Measurements from ENCODE around the gene KDM3B. TPM values are rescaled to one million over a fixed set of nuclear protein-coding genes. Genes with fewer than 3 reads are reported as not detected.

Gene KDM3B
- total RNA-seq, 1 donor from 2014 or later, result 59.3 TPM

DNA sequence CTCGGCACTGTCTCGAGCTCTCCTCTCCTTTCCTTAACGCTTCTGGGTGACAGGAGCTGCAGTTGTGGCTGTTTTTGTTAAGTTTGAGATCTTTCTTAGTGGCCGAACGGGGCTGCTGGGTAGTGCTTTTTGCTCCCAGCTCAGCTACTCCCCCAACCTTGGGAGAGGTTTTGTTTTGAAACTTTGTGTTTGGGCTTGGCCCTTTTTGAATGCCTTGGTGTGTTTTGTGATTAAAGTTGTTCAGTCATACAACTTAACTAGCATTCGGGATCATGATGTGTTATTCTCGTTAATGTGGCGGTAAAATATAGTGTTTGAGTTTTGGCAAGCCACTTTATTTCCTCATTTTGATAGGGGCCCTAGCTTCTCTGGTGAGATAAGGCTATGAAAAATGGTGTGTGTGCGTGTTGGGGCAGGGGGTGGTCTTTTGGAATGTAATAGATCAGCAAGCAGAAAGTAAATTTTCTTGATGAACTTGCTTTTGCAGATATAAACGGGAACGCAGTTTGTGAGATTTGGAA, 1.1 kb downstream of the KDM3B start:
- peaks cover 3% of the 10 kb centered on the region for H3K27me3 Mint-ChIP-seq (ENCODE audit: insufficient read depth)
- peaks cover 7% of the 10 kb centered on the region for H3K9me3 Mint-ChIP-seq
- peak overlapping the region; percentile 97 for H3K27ac Mint-ChIP-seq
- intact Hi-C loops (cut with micrococcal nuclease), result loop anchor here (5.0 to 10.0 kb wide), 3 partner anchors 321 to 1211 kb away; partner anchors contain the start of genes FAM13B, HNRNPA0 and UBE2D2
- H3K4me1 Mint-ChIP-seq (ENCODE audit: low read depth), result peaks cover 51% of the 10 kb centered on the region
- peaks cover 9% of the 10 kb centered on the region for H3K36me3 Mint-ChIP-seq (ENCODE audit: low read depth)
- no peak for DNase-seq (ENCODE audit: low spot score)
- peak overlapping the region; percentile 100 for H3K4me3 Mint-ChIP-seq

DNA sequence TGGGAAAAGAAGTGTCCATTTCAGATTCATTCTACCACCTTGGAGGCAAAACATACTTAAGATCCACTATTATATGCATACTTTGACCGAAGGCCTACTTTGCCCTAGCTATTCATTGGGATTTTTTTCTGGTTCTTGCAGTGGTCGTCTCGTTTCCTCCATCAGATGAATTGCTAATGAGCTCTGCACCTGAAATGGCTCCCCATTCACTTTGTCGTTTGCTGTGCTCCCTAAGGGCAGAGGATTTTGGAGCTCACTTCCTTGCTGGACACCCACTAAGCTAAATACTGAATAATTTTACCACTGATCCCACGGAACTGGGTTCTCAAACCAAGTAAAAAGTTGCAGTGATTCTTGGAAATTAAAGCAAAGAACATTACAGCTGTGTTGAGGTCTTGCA, 1.9 kb downstream of the KDM3B start:
- intact Hi-C loops (cut with micrococcal nuclease), result loop anchor here (5.0 to 10.0 kb wide), 3 partner anchors 322 to 1210 kb away; partner anchors contain the start of genes FAM13B, HNRNPA0 and UBE2D2
- Mint-ChIP-seq H3K4me3 (peak overlapping the region; percentile 100), H3K27ac (peak overlapping the region; percentile 97), H3K9me3 (peaks cover 7% of the 10 kb centered on the region), H3K27me3 (ENCODE audit: insufficient read depth) (peaks cover 3% of the 10 kb centered on the region), H3K36me3 (ENCODE audit: low read depth) (peaks cover 9% of the 10 kb centered on the region), H3K4me1 (ENCODE audit: low read depth) (peaks cover 51% of the 10 kb centered on the region)
- no peak for DNase-seq (ENCODE audit: low spot score)

DNA sequence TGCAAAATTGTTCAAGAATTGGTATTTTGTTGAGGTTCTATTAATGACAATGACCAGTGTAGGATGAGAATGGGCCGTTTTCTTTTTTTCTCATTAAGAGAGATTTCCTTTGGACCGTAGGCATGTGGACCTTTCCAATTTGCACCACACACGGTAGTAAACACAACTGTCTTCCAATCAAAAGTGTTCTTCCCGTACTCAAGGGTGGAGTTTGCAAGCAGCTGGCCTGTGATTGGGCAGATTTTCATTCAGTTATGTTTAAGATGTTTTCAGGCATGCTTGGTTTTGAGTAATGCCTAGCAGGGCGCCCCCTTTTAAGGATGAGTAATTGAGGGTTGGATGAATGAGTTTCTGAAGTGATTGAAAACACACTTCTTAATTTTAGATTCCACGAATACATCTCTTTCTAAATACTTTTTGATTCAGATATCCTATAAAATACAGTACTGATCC, 2.5 kb downstream of the KDM3B start:
- peak; percentile 37 for DNase-seq (ENCODE audit: low spot score)
- H3K4me1 Mint-ChIP-seq (ENCODE audit: low read depth), result peaks cover 48% of the 10 kb centered on the region
- peaks cover 7% of the 10 kb centered on the region for H3K9me3 Mint-ChIP-seq
- H3K27ac Mint-ChIP-seq, result peak overlapping the region; percentile 97
- H3K27me3 Mint-ChIP-seq (ENCODE audit: insufficient read depth), result peaks cover 3% of the 10 kb centered on the region
- H3K4me3 Mint-ChIP-seq, result peak overlapping the region; percentile 100
- H3K36me3 Mint-ChIP-seq (ENCODE audit: low read depth), result peaks cover 10% of the 10 kb centered on the region
- intact Hi-C loops (cut with micrococcal nuclease), result loop anchor here (5.0 to 10.0 kb wide), 3 partner anchors 323 to 1210 kb away; partner anchors contain the start of genes FAM13B, HNRNPA0 and UBE2D2

DNA sequence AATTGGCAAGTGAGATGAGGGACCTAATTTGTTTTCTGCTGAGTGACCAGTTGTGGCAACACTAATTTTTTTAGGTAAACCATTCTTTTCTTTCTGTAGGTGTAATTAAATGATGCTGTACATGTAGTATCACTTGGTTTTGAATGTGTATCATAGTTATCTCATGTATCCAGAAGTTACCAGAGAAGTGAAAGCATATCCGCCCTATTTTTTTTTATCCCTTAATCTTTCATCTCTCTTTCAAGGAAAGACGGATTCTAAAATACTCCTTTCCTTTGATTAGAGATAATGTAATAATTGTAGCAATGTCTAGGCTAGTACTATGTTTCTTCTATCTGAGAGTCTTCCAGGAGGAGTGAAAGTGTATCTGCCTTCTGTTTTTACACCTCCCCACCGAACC, 7.1 kb downstream of the KDM3B start:
- Mint-ChIP-seq H3K27me3 (ENCODE audit: insufficient read depth) (no peaks in the 10 kb centered on the region), H3K9me3 (no peaks in the 10 kb centered on the region), H3K27ac (no peak overlapping the region), H3K4me3 (no peak overlapping the region), H3K36me3 (ENCODE audit: low read depth) (peaks cover 7% of the 10 kb centered on the region), H3K4me1 (ENCODE audit: low read depth) (peaks cover 18% of the 10 kb centered on the region)
- DNase-seq (ENCODE audit: low spot score), result no peak
- intact Hi-C loops (cut with micrococcal nuclease), result loop anchor here (10.0 kb wide), 1 partner anchor 1205 kb away; the partner anchor contains the start of gene UBE2D2

DNA sequence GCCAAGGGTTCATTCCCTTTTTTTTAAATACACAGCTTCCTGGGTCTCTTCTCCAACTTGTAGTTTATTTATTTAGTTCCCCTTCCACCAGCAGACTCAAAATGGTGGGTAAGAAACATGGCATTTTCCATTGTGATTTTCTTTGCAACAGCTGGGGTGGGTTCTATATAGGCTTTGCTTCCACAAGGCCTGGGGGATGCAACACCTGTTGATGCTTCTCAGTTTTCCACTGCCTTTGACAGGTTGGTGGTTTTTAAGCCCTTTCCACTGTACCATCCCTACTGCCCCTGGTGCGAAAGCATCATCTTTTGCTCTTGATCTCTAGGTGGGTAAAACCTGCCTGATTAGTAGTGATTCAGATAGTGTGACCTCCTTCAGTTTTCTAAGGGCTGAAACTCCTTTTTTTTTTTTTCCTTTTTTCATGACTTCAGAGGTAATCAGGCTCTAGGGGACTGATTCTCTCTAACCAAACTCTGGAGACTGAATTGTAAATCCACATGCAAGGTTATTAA, 8.5 kb downstream of the KDM3B start:
- Mint-ChIP-seq H3K4me3 (no peak overlapping the region), H3K27ac (no peak overlapping the region), H3K27me3 (ENCODE audit: insufficient read depth) (no peaks in the 10 kb centered on the region), H3K4me1 (ENCODE audit: low read depth) (peaks cover 5% of the 10 kb centered on the region), H3K9me3 (no peaks in the 10 kb centered on the region), H3K36me3 (ENCODE audit: low read depth) (peaks cover 5% of the 10 kb centered on the region)
- intact Hi-C loops (cut with micrococcal nuclease), result no loop called here
- DNase-seq (ENCODE audit: low spot score), result no peak

DNA sequence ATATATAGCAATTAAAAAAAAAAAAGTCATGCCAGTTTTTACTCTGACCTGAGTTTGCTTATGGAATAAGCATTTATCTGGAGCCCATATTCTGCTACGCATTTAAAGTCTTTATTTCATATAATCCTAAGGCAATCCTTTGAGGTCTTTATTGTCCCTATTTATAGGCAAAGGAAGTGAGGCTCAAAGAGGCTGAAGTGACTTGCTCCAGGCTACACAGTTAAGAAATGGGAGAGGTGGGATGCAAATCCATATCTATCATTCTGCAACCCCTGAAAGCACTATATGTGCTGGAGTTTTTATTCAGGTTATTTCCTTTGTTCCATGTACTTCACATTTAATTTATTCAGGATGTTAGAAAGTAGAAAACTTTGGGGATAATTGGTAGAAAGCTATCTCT, 12.1 kb downstream of the KDM3B start:
- Mint-ChIP-seq H3K27ac (no peak overlapping the region), H3K36me3 (ENCODE audit: low read depth) (peaks cover 7% of the 10 kb centered on the region), H3K4me1 (ENCODE audit: low read depth) (peaks cover 25% of the 10 kb centered on the region), H3K27me3 (ENCODE audit: insufficient read depth) (no peaks in the 10 kb centered on the region), H3K9me3 (no peaks in the 10 kb centered on the region), H3K4me3 (no peak overlapping the region)
- no peak for DNase-seq (ENCODE audit: low spot score)
- intact Hi-C loops (cut with micrococcal nuclease), result no loop called here

DNA sequence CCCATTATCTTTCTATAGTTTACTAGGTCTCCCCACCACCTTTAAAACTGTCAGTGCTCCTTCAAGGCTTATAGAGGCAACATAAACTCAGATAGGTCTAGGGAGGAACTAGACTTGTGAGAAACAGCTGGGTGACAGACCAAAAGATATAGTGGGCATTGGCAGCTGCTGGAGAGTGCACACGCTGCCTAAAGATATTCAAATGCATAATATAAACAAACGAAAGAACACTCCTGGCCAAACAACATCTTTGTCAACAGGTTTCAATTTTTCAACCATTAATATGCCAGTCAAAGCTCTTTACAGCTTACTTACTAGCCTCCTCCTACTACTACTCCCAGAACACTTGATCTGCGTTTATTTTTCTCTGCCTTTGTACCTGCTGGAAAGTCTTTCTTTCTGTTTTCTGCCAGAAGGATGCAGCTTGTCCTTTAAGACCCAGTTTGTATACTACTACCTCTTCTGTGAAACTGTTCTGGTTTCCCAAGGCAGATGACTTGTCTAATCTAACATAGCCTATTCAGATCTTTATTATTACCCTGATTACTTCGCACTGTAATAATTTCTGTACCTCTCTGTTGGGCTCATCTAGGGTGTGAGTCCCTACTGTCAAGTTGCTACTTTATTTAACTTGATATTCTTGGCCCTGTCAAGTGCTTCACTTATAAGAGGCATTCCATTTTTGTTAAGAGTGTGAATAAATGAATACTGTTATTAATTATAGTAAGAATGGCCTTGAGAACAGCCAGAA, 14.3 kb downstream of the KDM3B start:
- Mint-ChIP-seq H3K4me3 (no peak overlapping the region), H3K4me1 (ENCODE audit: low read depth) (peaks cover 28% of the 10 kb centered on the region), H3K27ac (no peak overlapping the region), H3K9me3 (no peaks in the 10 kb centered on the region), H3K36me3 (ENCODE audit: low read depth) (peaks cover 5% of the 10 kb centered on the region), H3K27me3 (ENCODE audit: insufficient read depth) (no peaks in the 10 kb centered on the region)
- DNase-seq (ENCODE audit: low spot score), result no peak
- intact Hi-C loops (cut with micrococcal nuclease), result no loop called here

DNA sequence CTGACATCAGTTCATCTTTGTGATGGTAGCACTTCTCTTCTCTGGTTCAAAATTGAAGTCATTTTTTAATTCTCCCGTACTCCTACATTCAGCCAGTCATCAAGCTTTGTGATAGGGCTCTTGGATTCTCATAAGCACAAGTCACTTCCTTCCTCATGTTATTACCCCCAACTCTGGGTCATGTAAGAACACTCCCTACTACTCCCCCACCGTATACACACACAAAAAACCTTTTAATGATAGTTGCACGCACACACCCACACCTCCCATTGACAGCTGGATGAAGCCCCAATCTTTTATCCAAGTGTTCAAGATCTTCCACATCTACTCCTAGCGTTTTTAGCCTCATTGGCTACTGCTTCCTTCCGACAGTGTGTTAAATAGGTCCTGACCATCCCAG, 16.8 kb downstream of the KDM3B start:
- Mint-ChIP-seq H3K27me3 (ENCODE audit: insufficient read depth) (no peaks in the 10 kb centered on the region), H3K4me1 (ENCODE audit: low read depth) (peaks cover 28% of the 10 kb centered on the region), H3K27ac (no peak overlapping the region), H3K36me3 (ENCODE audit: low read depth) (peaks cover 4% of the 10 kb centered on the region), H3K4me3 (no peak overlapping the region), H3K9me3 (no peaks in the 10 kb centered on the region)
- intact Hi-C loops (cut with micrococcal nuclease), result no loop called here
- no peak for DNase-seq (ENCODE audit: low spot score)

DNA sequence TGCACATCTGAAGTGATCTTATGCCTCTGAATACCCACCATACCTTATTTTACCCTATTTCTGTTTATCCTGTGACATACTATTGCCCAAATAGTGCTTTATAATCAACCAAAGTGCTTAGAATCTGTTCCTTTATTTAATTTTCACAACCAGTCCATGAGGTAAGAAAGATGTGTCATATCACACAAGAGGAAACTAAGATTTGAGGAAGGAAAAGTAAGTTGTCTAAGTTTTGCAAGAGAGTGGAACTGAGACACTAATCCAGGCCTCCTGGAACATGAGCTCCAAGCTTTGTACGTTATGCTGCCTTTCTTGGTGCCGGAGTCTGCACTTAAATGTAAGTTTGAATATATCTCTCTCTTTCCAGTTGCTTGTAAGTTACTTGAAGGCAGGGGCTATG, 17.2 kb downstream of the KDM3B start:
- H3K36me3 Mint-ChIP-seq (ENCODE audit: low read depth), result peaks cover 5% of the 10 kb centered on the region
- DNase-seq (ENCODE audit: low spot score), result no peak
- no peak overlapping the region for H3K4me3 Mint-ChIP-seq
- no peak overlapping the region for H3K27ac Mint-ChIP-seq
- peaks cover 28% of the 10 kb centered on the region for H3K4me1 Mint-ChIP-seq (ENCODE audit: low read depth)
- H3K9me3 Mint-ChIP-seq, result no peaks in the 10 kb centered on the region
- no peaks in the 10 kb centered on the region for H3K27me3 Mint-ChIP-seq (ENCODE audit: insufficient read depth)
- intact Hi-C loops (cut with micrococcal nuclease), result no loop called here

DNA sequence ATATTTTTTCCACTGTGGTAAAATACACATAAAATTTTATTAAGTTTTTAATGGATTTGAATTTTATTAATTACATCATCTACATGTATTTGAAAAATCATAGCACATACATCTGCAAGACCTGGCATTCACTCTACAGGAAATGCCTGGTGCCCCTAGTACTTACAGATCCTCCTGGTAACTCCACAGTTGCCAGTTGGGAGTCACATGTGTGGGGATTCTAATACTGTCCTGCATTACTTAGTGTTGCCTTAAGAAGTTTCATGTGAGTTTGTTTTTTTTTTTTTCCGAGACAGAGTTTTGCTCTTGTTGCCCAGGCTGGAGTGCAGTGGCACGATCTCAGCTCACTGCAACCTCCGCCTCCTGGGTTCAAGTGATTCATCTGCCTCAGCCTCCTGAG, 18.1 kb downstream of the KDM3B start:
- no peak for DNase-seq (ENCODE audit: low spot score)
- intact Hi-C loops (cut with micrococcal nuclease), result no loop called here
- H3K27me3 Mint-ChIP-seq (ENCODE audit: insufficient read depth), result no peaks in the 10 kb centered on the region

DNA sequence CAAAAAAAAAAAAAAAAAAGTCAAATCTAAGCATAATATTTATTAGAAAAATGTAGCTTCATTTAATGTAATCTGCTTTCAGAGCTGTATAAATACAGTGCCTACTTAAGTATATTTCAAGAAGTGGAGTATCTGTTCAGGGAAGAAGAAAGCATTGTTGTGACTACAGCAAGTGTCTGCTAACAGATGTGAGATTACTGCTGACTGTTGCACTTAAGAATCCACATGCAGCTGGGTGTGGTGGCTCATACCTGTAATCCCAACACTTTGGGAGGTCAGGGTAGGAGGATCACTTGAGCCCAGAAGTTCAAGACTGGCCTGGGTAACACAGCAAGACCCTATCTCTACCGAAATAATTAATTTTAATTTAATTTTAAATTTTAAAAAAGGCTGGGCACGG, 19.0 kb downstream of the KDM3B start:
- intact Hi-C loops (cut with micrococcal nuclease), result no loop called here
- Mint-ChIP-seq H3K9me3 (no peaks in the 10 kb centered on the region), H3K36me3 (ENCODE audit: low read depth) (peaks cover 6% of the 10 kb centered on the region), H3K27ac (no peak overlapping the region), H3K27me3 (ENCODE audit: insufficient read depth) (no peaks in the 10 kb centered on the region), H3K4me1 (ENCODE audit: low read depth) (peaks cover 23% of the 10 kb centered on the region), H3K4me3 (no peak overlapping the region)
- no peak for DNase-seq (ENCODE audit: low spot score)

More for the DNA sequence above, 18.1 kb downstream of the KDM3B start:
- Mint-ChIP-seq H3K27ac (no peak overlapping the region), H3K4me1 (ENCODE audit: low read depth) (peaks cover 28% of the 10 kb centered on the region), H3K9me3 (no peaks in the 10 kb centered on the region), H3K36me3 (ENCODE audit: low read depth) (peaks cover 6% of the 10 kb centered on the region), H3K4me3 (no peak overlapping the region)

DNA sequence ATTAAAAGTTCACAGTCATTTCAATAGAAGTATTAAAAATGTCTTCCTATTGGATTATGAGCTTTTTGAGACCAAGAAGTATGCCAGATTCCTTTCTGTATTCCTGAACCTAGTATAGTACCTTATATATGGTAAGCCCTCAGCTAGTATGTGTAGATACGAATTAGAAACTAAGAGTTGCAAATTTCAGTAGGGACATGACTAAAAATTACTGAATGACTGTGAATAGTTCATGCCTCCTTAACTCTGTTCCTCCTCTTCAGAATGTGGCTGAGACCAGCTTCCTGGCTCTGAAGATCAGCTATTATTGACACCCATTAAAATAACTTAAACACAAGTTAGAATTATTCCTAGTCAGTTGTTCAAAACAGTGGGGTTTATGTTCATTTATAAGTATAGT, 19.7 kb downstream of the KDM3B start:
- DNase-seq (ENCODE audit: low spot score), result no peak
- Mint-ChIP-seq H3K36me3 (ENCODE audit: low read depth) (peaks cover 8% of the 10 kb centered on the region), H3K27me3 (ENCODE audit: insufficient read depth) (no peaks in the 10 kb centered on the region), H3K4me1 (ENCODE audit: low read depth) (peaks cover 16% of the 10 kb centered on the region), H3K27ac (no peak overlapping the region), H3K9me3 (no peaks in the 10 kb centered on the region), H3K4me3 (no peak overlapping the region)
- intact Hi-C loops (cut with micrococcal nuclease), result no loop called here

DNA sequence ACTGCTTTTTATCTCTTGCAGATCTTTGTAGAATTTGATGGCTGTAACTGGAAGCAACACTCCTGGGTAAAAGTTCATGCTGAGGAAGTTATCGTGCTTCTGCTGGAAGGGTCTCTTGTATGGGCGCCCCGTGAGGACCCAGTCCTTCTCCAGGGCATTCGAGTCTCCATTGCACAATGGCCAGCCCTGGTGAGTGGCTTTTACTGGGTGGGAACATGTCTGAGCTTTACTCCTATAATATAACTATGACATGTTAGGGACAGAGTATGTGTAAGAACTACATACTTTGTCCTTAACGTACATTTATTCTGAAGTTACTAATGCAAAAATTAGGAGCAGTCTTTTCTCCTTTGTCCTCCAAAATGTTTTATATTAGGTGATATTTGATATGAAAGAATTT, 20.2 kb downstream of the KDM3B start:
- H3K27ac Mint-ChIP-seq, result no peak overlapping the region
- H3K4me1 Mint-ChIP-seq (ENCODE audit: low read depth), result peaks cover 16% of the 10 kb centered on the region
- intact Hi-C loops (cut with micrococcal nuclease), result no loop called here
- H3K9me3 Mint-ChIP-seq, result no peaks in the 10 kb centered on the region
- no peaks in the 10 kb centered on the region for H3K27me3 Mint-ChIP-seq (ENCODE audit: insufficient read depth)
- no peak for DNase-seq (ENCODE audit: low spot score)
- H3K4me3 Mint-ChIP-seq, result no peak overlapping the region
- peaks cover 12% of the 10 kb centered on the region for H3K36me3 Mint-ChIP-seq (ENCODE audit: low read depth)
